HPDE6-E6E7 (cell line): ENCODE measurements around the gene DESI2.

Source experiments
- DNase-seq: peaks from one replicate; pipeline ENCODE4 v3.0.0; 2011; ENCODE audit warnings: missing footprints; ENCODE audit errors: extremely low spot score

The DESI2 gene

DNA sequence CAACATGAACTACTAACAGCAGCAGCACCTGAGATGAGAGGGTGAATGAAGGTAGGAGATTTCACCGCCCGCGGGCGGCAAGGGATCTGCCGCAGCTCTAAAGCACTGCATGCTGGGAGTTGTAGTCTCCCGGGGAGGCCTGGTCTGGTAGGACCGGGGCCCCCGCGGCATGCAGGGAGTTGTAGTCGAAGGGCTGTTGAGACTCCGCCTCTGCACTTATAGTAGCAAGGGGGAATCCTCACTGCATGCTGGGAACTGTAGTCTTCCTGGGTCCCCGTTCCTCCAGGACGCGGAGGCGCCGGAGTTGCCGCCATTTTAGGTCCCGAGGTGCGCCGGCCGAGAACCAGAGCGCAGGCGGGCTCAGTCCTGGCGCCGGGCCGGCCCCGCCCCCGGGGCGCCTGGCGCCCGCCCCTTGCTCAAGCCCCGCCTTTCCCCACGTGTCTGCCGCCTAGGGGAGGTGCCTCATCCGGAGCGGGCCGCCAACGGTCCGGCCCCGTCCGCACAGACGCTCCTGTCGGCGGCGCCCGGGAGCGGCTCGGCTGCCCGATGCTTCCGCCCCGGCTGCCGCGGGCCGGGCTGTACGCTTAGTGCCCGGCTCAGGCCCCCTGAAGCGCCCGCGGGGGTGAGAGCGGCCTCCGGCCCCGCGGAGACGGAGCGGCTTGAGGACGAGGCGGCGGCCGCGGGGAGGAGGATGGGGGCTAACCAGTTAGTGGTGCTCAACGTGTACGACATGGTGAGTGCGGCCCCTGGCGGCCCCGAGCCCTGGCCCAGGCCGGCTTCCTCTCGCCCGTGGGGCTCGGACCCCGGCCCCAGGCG is at the start of gene DESI2:
DESI2 (plus strand) TSS at position 504 of the 816 bp plus-strand sequence; CDS start at position 692, 188 bp downstream.
- peak; percentile 99 for DNase-seq

GRCh38 chr1:244603498-244603897 is 49.4 kb upstream of the DESI2 start:
- no peak for DNase-seq

DNA sequence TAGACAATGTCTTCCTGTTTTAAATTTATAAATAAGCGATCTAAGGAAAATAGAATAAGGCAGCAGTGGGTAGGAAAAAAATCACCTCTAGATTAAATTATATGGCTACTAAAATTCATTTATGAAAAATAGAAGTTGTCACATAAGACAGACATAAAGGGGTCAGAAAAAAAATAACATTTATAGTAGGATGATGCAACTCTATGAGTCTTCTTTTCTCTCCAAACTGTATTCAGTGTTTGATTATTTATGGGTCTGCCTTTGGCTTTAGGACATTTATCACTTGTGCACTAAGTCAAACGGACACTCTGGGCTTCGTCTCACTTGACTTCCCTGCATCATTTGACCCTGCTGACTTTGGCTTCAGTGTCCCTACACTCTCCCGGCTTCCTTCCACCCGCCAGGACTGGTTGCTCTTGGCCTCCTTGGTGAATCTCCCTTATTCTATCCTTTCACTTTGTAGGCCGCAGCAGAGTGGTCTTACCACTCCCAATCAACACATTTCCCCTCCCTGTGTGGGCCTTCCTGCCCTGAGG is 47.0 kb upstream of the DESI2 start:
- no peak for DNase-seq

DNA sequence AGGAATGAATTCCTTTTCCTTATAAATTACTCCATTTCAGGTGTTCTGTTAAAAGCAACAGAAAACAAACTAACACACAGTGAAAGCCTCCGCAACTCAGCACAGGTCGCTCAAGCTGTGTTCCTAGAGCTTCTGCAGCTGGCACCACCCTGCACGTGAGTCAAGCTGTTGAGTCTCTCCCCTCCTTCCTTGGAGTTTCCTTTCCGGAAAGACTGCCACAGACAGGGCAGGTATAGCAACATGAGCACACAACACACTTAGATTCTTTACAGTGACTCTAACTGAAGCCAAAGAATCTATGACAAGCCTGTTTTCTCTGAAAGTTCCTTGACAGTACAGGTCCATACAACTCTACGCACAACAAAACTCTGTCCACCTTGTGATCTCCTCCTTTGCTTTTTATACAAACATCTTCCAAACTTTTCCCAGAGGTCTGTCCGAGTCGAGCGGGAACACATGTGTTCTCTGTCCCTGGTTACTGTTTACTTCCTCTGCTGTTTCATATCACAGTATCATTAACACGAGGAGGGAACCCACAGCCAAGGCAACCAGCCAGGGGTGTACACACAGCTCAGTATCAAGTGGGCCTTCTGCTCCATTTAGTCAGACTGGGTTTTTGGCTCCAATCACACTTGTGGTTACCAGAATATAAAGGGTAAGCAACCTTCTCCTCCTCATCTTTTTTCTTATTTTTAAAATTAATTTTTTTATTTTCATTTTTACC is 38.7 kb upstream of the DESI2 start:
- no peak for DNase-seq

GRCh38 chr1:244614879-244615278 is 38.0 kb upstream of the DESI2 start:
- DNase-seq, result no peak

DNA sequence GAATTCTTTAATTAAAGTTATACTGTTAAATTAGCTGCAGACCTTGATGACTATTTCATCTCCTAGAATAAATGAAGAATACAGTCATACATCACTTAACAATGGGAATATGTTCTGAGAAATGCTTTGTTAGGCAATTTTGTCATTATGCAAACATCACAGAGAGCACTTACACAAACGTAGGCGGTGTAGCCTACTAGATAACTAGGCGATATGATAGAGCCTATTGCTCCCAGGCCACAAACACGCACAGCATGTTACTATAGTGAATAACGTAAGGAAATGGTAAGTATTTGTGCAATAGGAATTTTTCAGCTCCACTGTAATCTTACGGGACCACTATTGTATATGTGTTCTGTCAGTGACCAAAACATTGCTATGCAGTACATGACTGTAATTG is 37.6 kb upstream of the DESI2 start:
- DNase-seq, result no peak

DNA sequence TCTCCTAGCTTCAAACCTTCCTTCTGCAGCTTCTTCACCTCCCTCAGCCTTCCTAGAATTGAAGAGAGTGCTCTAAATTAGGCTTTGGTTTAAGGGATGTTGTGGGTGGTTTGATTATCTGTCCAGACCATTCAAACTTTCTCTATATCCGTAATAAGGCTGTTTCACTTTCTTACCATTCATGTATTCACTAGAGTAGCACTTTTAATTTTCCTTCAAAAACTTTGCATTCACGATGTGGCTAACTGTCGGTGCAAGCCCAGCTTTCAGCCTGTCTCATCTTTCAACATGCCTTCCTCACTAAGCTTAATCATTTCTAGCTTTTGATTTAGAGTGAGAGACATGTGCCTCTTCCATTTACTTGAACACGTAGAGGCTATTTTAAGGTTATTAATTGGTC is 26.2 kb upstream of the DESI2 start:
- DNase-seq, result no peak

GRCh38 chr1:244628789-244629188 is 24.1 kb upstream of the DESI2 start:
- DNase-seq, result no peak

DNA sequence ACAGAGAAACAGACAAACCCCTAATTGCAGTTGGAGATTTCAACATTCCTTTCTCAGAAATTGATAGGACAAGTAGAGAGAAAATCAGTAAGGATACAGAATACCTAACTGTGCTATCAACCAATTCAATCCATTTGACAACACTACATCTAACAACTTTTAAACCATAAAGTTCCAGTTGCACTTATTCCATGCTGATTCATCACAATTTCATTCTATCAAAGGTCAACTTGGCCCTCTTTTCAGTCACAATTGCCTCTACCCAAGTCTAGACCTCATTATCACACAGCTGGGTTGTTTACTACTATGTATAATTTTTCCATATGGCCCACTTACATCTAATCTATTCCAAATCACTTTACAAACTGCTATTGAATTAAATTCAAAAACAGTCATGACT is 19.8 kb upstream of the DESI2 start:
- DNase-seq, result no peak

DNA sequence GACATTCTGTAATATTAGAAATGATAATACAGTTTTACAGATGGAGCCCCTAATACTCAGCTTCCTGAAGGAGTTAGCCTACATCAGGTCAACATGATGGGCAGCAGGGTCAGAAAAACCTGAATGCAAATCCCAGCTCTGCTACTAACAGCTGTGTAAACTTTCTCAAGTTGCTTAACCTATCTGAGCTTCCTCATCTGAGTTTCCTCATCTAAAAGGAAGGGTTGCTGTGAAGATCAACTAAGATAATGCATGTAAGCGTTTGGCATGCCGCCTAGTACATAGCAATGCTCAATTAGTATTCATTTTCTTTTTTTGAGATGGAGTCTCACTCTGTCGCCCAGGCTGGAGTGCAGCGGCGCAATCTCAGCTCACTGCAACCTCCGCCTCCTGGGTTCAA is 18.4 kb upstream of the DESI2 start:
- DNase-seq, result no peak

GRCh38 chr1:244636488-244637259 is 16.3 kb upstream of the DESI2 start:
- DNase-seq, result no peak

DNA sequence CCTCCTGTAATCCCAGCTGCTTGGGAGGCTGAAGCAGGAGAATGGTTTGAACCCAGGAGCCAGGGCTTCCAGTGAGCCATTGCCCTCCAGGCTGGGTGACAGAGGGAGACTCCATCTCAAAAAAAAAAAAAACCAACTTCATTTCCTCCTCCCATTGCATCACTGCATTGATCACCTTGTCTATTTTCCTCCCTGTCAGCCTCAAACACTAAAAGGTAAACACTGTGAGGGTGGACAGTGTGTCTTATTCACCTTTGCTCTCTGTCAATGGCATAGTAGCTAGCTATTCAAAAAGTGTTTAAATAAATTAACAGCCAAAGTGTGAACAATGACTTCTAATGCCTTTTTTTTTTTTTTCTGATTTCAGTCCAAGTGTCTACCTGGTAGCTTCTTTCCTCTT is 13.4 kb upstream of the DESI2 start:
- DNase-seq, result no peak

GRCh38 chr1:244640917-244641316 is 12.0 kb upstream of the DESI2 start:
- no peak for DNase-seq

GRCh38 chr1:244642526-244642925 is 10.4 kb upstream of the DESI2 start:
- no peak for DNase-seq

- DNase-seq, result no peak
Observed at GRCh38 chr1:244642988-244643387, 9.9 kb upstream of the DESI2 start.

GRCh38 chr1:244645414-244645813 is 7.5 kb upstream of the DESI2 start:
- DNase-seq, result no peak

- DNase-seq, result no peak
Observed at GRCh38 chr1:244645890-244646289, 7.0 kb upstream of the DESI2 start.

GRCh38 chr1:244647819-244648218 is 5.1 kb upstream of the DESI2 start:
- DNase-seq, result no peak

GRCh38 chr1:244651956-244652622 is 837 bp upstream of the DESI2 start:
- DNase-seq, result no peak

- DNase-seq, result no peak
Observed at GRCh38 chr1:244653439-244654107, 647 bp downstream of the DESI2 start.
